T follicular helper cell (primary cell): ENCODE data around the gene LY6G5C.
"Not testable (repeated sequence)": the region's sequence is repeated elsewhere in the genome, so short reads cannot be mapped to it uniquely, and the experiment has no call there.

Experiments used
- DNase-seq: peaks from one replicate; pipeline ENCODE4 v3.0.0-alpha.2; 2020; ENCODE audit warnings: low read depth

Gene LY6G5C

GRCh38 chr6:31715022-31715958 is 34.4 kb upstream of the LY6G5C start, which contains the start of gene LY6G6D:
LY6G6D (plus strand) TSS chr6:31715348; CDS start chr6:31715356, 8 bp downstream.
- DNase-seq = no peak

GRCh38 chr6:31713991-31714684 is 33.3 kb upstream of the LY6G5C start:
- DNase-seq = no peak

DNA sequence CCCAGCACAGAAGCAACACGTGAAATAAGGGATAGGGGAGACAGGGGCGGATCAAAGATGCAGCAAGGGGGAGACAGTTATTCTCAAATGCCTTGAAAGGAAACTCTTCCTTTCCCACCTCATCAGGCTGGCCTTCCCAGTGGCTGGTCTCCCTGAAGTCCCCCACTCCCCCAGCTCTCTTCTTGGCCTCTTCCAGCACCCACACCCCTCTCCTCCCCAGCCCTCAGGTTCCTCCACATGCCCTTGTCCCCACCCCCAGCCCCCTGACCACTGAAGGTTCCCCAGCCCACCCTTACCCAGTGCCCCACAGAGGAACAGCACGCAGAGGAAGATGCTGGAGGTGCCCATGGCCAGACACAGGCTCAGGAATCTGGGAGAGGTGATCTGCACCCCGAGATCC is 32.6 kb upstream of the LY6G5C start:
- no peak for DNase-seq

- DNase-seq = no peak
Measured at GRCh38 chr6:31712296-31712695, 31.4 kb upstream of the LY6G5C start.

DNA sequence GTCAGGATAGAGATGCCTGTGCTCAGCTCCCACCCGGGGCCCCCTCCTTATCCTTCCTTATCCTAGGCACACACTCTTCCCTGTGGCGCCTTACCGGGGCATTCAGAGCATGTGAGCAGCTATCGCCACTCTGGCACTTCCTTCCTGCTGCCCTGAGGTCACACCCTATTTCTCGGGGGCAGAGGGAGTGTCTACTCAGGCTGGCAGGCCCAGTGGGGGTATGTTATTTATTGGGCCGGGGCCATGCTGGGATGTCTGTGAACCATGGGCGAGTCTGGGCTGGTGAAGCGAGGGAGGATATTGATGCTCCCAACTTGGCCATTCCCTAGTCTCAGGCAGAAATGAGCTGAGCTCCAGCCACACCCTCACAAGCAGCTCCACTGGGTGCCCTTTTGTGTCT is 30.4 kb upstream of the LY6G5C start:
- no peak for DNase-seq

DNA sequence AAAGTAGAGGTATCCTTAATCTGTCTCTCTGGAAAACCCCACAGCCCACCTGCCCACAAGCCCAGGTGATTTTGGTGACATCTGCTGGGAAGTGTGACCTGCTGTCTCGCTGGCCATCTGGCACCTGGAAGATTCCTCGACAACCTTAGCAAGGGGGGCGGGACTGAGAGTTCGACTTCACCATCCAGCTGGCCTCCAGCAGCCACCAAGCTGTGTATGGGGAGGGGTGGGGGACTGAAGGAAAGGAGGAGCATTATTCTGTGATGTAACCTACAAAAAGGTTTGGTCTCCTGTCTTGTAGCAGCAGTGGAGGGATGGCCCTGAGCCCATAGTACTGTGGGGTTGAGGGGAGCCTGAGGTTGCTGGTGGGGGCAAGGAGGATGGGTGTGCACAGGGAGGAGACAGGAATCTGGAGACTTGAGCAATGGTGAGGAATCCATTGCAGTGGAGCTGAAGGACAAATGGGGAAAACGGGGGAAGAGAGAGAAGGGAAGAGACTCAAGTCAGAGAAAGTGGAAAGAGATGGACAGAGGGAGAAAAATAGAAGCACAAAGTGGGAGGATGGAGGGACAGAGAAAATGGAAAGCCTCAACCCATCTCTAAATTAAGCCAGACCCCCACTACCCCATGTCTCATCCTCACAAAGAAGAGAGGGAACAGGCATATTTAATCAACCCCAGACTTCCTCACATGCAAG is 29.8 kb upstream of the LY6G5C start:
- DNase-seq = no peak

DNA sequence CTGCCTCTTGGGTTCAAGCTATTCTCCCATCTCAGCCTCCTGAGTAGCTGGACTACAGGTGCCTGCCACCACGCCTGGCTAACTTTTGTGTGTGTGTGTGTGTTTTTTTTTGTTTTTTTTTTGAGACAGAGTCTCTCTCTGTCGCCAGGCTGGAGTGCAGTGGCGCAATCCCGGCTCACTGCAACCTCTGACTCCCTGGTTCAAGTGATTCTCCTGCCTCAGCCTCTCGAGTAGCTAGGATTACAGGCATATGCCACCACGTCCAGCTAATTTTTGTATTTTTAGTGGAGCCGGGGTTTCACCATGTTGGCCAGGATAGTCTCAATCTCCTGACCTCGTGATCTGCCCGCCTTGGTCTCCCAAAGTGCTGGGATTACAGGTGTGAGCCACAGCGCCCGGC is 28.3 kb upstream of the LY6G5C start:
- DNase-seq = not testable (repeated sequence)

DNA sequence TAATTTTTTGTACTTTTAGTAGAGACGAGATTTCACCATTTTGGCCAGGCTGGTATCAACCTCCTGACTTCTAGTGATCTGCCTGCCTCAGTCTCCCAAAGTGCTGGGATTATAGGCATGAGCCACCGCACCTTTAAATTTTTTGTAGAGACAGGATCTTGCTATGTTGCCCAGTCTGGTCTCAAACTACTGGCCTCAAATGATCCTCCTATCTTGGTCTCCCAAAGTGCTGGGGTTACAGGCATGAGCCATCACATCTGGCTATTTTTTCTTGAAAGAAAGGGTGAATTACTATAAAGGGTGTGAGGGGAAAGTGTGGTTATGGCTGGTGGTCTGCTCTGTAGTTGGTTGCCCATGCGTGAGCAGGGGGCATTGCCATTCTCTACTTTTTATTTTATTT is 27.4 kb upstream of the LY6G5C start:
- no peak for DNase-seq

- DNase-seq = no peak
Measured at GRCh38 chr6:31707701-31708100, 26.8 kb upstream of the LY6G5C start.

DNA sequence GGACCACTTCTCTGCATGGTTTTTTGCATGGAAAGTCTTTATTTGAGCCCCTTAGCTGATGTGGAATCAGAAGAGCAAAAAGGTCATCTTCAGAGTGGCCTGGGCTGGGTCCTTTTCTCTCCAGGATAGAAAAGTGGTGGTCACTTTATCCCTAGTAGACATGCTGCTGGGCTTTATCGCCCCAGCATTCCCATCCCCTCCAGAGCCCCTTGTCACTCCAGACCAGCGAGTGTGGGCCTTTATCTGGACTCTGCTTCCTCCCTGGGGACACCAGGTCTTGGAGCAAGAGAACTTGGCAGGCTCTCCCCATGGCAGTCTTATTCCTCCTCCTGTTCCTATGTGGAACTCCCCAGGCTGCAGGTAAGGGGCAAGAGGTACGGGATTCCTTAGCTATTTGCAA is 25.7 kb upstream of the LY6G5C start, which contains the start of gene LY6G6F:
Gene LY6G6F, plus strand, starts transcription at position 268 of the 400 bp plus-strand sequence. Its CDS starts 41 bp downstream, at position 309.
- no peak for DNase-seq

- no peak for DNase-seq
Measured at GRCh38 chr6:31705931-31706330, 25.1 kb upstream of the LY6G5C start.

- peak; percentile 94 for DNase-seq
Measured at GRCh38 chr6:31702819-31703716, 22.2 kb upstream of the LY6G5C start, which contains the start of gene ABHD16A. ABHD16A (minus strand) TSS chr6:31703324; CDS start chr6:31703281, 43 bp downstream.

- no peak for DNase-seq
Measured at GRCh38 chr6:31702405-31702818, 21.5 kb upstream of the LY6G5C start.

DNA sequence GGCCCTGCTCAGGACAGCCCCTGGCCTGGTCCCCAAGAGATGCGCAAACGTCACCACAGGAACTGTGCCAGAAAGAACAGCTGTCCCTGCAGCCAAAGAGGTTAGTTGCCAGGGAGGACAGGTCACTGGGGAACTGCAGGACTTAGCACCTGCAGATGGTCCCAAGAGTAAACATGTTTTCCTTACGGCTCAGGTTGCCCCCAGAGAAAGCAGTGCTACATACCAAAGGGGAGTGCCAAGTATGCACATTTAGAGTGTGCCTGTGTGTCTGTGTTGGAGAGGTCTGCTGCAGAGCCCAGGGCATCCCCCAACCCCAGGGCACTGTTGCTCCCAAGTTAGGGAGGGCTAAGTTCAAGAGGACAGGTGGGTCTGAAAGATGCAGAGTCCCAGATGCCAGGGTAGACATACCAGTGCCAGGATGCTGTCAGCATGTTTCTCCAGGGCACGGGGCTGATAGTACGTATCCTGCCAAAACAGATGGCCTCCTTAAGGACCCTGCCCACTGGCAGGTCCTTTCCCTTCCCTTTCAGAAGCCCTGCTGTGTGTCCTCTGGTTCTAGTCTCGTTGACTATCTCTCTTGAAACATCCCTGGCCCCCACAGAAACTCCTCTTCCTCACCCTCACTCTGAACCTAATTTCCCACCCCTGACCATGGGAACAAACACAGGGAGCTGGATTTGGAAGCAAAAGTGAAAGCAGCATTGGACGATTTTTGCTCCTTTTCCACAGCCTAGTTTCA is 21.0 kb upstream of the LY6G5C start:
- no peak for DNase-seq

GRCh38 chr6:31700740-31701401 is 20.0 kb upstream of the LY6G5C start:
- DNase-seq = no peak

DNA sequence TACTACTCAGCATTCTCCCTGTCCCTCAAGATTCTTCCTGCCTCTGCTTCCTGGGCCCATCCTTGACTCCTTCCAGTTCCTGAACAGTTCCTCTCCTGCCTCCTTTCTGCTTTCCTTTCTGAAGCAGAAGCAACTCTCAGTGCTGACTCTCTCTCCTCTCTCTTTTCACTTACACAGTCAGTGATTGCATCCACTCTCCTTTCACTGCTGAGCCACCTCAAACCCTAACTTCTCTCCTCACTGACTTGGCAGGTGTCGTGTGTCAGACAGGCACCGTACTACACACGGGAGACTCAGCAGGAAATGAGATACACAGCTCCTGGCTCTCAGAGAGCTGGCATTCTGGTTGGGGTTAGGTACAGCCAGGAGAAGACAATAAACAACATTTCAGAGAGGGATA is 16.7 kb upstream of the LY6G5C start:
- DNase-seq = no peak

DNA sequence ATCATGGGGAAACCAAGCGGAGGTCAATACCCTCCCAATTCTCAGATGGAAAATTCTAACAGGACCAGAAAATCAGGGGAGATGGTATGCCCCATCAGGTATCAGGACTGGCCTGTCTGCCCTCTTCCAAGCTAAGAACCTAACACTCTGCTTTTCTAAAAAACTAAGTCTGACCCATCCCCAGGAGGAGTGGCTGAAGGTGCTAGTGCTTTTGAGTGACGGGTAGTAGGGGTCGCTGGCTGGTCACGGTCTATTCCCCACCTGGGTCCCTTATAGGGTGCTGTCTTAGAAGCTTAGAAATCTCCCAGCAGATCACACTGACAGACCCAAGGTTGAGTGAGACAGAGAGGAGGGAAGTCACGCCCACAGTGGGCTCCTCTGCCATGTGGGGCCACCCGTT is 12.7 kb upstream of the LY6G5C start:
- DNase-seq = no peak

- no peak for DNase-seq
Measured at GRCh38 chr6:31692886-31693285, 12.0 kb upstream of the LY6G5C start.

DNA sequence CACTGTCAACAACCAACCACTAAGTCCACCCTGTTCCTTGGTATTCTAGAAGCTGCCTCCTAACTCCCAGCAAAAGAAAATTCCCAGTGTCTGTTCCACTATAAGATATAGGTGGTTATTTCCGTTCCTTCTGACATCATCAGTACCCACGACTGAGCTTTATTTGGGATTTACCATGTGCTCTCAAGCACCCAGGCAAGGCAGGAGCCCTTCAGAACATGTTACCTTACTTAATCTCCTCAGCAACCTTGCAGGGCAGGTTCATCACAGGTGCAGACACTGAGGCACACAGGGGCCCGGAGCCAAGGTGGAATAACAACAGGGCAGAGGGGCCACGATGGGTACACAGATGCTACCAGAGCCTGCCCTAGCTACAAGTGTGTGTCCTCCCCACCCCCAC is 11.5 kb upstream of the LY6G5C start:
- DNase-seq = no peak

DNA sequence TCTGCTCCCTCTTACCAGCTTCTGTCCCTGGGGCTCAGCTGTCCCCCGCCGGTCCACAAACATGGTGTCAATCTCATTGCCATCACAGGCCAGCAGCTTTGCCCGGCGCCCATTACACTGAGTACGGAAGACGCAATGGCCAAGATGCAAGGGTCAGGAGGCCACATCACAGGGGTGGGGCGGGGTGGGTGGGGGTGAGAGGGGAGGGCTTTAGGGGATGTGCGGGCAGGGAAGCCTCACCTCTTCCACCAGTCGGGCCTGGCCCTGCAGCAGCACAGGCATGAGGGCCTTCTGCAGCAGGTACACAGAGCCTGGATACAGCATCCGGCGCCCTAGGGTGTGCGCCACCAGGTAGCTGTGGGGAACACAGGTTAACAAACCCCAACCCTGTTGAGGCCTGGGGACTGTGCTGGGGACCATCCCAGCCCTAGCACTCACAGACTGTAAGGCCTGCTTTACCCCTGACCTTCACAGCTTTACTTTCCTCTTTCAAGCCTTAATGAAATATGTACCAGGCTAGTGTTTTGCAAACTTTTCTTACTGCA is 10.8 kb upstream of the LY6G5C start:
- DNase-seq = no peak
